ENCODE measurements around the gene DTL.

GRCh38 chr1:212030936-212031528, 4.5 kb upstream of the DTL start:
- TF ChIP-seq CTCF (IDR thresholded peaks at IDR 0.05; ENCODE audit: low read depth, low read length, poor library complexity, severe bottlenecking) (no peak), EZH2phosphoT487 (IDR thresholded peaks at IDR 0.05; ENCODE audit: borderline replicate concordance, low read length) (no peak)

All from DOHH2 (cell line).